IMR-90 (cell line): ENCODE results near the gene PODNL1.

Experiments used
- CEBPB ChIP-seq: IDR thresholded peaks from 2 replicates; pipeline ENCODE4 v1.6.1; 2012; ENCODE audit warnings: low read depth, low read length, improper control_type of control experiment
- CTCF ChIP-seq: conservative IDR thresholded peaks from 2 replicates; pipeline ENCODE4 v1.5.1; 2012; ENCODE audit warnings: mild to moderate bottlenecking, low read depth, low read length, improper control_type of control experiment
- MAFK ChIP-seq: IDR thresholded peaks from 2 replicates; pipeline ENCODE4 v1.6.1; 2012; ENCODE audit warnings: low read depth, low read length, improper control_type of control experiment
- POLR2A ChIP-seq: IDR thresholded peaks from 2 replicates; pipeline ENCODE4 v1.6.1; 2012; ENCODE audit warnings: mild to moderate bottlenecking, low read depth, low read length
- USF2 ChIP-seq: fragments of 150-350 bp; IDR thresholded peaks from 2 replicates; pipeline ENCODE4 v1.6.1; 2017; ENCODE audit warnings: mild to moderate bottlenecking, antibody characterized with exemption, low read length, low read depth

- TF ChIP-seq POLR2A (no peak), USF2 (no peak), CTCF (peak; percentile 29), MAFK (no peak), CEBPB (no peak)
Measured at GRCh38 chr19:13883516-13884064, 54.6 kb downstream of the PODNL1 start.
